NCI-H2029 treated with DMSO at 0.1 percent for 48 hours (cell line): ENCODE results near the gene TAOK2.
A peak's percentile ranks its signal among the peaks of the same experiment; 100 is the strongest.
"Not testable (repeated sequence)": the region's sequence is repeated elsewhere in the genome, so short reads cannot be mapped to it uniquely, and the experiment has no call there.

Source experiments
- DNase-seq: peaks from one replicate; lab custom pipeline; 2025; lab: John Stamatoyannopoulos, UW

The TAOK2 gene

DNA sequence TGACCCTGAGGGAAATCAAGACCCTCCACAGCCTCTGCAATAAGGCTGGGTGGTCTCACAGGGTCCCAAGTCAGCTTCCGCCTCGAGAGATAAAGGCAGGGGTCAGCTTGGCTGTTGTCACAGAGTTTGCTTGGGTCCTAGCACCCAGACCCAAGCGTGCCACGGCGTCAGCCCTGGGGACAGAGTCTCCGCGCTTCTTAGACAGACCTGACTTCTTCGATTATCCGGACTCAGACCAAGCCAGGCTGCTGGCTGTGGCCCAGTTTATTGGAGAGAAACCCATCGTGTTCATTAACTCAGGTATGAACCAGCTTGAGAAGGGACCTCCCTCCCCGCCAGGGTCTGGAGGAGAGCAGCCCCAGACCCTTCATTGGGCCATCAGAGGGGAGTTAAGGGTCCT, 49.9 kb downstream of the TAOK2 start:
- no peak for DNase-seq

DNA sequence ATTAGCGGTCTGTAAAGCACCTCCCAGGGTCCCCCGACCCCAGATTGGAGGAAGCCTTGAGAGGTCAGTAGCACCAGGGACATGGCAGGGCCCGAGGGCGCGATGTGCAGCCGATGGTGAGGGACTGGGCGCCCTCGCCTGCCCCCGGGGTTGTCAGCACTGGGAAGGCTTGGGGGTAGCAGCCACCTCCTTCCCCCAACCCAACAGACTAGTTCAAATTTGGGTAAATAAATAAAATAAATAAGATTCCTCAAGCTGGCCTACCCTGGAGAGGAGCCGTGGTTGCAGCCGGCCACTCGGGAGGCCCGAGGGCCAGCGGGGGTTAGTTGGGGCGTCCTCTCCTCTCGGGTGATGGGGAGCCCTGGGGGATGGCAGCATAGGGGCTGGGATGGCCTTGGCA, 50.8 kb downstream of the TAOK2 start:
- DNase-seq, result no peak

- no peak for DNase-seq
These were observed 51.5 kb downstream of the TAOK2 start for GRCh38 chr16:30025156-30025555.

DNA sequence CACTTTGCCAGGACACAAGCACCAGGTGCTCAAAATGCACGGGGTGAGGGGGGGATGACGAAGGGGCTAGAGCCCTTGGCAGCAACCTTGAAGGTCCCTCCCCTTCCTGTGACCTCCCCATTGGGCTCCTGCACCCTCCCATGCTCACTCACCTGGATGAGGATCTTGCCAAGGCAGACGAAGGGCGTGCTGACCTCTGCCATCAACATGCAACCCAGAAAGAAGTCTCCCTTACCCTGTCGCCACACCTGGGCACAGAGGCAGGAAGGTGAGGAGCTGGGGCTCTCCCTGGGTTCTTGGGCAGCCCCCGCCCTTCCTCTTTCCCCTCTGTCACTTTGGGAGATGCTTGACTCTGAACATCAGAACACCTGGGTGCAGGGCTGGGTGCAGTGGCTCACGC, 51.9 kb downstream of the TAOK2 start:
- DNase-seq, result no peak

DNA sequence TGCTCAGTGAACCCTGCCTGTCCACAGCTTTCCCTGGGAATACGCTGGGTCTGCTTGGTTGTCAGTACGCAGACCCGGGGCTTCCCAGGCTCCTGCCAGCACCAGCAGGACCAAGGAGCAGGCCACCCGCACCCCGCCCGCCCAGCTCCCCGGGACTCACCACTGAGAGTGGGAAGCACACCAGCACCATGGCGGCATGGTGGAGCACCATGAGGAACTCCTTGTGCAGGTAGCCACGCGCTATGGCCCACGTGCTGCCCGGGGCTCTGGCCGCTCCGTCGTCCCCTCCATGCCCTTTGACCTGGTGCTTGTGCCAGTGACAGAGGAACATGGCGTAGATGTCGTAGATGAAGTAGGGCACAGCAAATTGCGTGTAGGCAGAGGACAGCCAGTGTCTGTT, 52.8 kb downstream of the TAOK2 start:
- no peak for DNase-seq

GRCh38 chr16:30027588-30028437, 54.1 kb downstream of the TAOK2 start:
- DNase-seq, result no peak

DNA sequence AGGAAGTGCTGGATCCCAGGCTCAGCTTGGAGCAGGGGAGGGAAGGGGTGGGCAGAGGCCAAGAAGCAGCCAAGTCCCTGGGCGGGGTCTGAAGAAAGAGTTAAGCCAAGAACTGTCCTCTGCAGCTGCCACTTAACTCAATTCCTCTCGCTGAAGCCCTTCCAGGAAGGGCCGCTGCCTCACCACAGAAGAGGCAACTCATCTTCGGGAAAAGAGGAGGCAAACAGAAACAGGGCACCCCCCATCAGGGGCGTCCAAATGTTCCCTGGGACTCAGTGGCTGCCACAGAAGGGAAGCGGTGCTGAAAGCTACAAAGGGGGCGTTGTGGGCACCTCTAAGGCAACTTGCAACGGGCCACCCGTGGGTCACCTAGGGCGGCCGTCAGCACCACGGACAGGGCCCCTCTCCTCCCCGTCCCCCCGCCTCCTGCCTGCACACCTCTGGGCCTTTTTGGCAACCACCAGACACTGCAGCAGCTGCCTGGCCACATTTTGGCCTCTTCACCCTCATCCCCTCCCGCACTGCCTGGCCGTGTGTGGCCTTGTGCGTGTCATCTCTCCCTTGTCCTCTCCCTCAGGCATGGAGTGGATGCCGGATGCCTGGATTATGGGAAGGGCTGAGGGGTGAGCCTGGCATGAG, 54.9 kb downstream of the TAOK2 start:
- DNase-seq, result no peak

- no peak for DNase-seq
These were observed 56.5 kb downstream of the TAOK2 start for GRCh38 chr16:30030011-30030685.

GRCh38 chr16:30030841-30031413, 57.3 kb downstream of the TAOK2 start, which contains the start of gene TLCD3B:
Gene TLCD3B, minus strand, starts transcription at chr16:30031271. Its CDS starts 744 bp downstream, at chr16:30030527.
- DNase-seq, result no peak

DNA sequence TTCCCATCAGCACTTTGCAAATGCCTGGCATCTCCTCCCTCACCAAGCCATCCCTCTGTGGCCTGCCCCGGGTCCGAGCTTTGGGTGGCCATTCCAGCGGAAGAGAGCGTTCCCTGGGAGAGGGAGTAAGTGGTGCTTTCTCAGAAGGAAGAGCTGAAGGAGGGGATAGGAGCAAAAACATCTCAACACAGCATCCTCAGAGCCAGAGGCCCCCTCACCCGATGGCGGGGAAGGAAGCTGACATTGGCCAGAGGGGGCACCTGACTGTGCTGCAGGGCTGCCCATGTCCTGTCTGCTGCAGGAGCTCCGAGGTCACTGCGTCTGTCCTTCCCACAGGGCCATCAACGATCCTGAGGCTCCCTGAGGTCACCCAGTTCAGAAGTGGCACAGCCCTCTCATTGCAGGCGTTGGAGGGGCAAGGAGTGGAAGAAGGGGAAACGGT, 57.8 kb downstream of the TAOK2 start:
- DNase-seq, result no peak

- DNase-seq, result peak; percentile 48
These were observed 58.6 kb downstream of the TAOK2 start for GRCh38 chr16:30032083-30032819.

DNA sequence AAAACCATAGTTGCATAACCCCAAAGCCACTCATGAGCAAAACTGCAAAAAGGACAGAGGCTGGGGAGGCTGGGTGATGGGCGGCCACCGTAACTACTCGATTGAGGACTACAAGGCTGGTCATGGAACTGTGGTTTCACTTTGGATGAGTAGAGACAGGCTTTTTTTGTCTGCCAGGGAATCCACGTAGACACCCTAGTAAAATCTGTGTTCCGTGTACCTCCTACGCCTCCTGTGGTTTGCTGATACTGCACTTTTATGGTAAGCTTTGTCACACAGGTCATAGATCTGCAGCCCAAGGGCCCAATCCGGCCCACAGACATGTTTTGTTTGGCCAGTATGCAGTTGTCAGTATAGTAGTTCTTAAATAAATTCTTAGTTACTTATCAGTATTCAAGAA, 59.6 kb downstream of the TAOK2 start:
- no peak for DNase-seq

- DNase-seq, result no peak
These were observed 66.6 kb downstream of the TAOK2 start for GRCh38 chr16:30040221-30040620.

- not testable (repeated sequence) for DNase-seq
These were observed 67.0 kb downstream of the TAOK2 start for GRCh38 chr16:30040690-30041089.

GRCh38 chr16:30041841-30042240, 68.2 kb downstream of the TAOK2 start:
- DNase-seq, result no peak
